GM19468 (cell line): Measurements from ENCODE around the gene OR5H1.

ENCODE experiments used
- ATAC-seq: cut with Tn5 transposase; IDR thresholded peaks from one replicate; pipeline ENCODE4 v1.9.1; 2021; ENCODE audit warnings: mild to moderate bottlenecking, moderate library complexity, moderate number of reproducible peaks; ENCODE audit not compliant: unreplicated experiment; ENCODE audit errors: extremely low read depth

The OR5H1 gene

DNA sequence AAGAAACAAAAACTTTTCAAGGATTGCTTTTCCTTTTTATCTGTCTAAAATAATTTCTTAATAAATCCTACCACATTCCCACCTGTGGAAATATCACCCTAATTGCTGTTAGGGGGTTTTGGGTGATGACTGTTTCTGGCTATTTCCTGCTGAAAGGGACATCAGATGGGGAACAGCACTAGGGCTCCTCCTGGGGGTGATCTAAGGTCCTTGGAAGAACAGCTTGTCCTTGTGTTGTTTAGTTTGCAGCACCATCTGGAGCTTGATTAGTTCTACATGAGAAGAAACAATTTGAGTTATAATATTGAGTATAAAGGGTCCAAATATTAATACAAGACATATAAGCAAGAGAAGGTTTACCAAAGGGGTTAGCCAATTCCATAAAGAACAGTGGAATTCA is 54.7 kb downstream of the OR5H1 start:
- ATAC-seq = no peak
